WTC11 (cell line): ENCODE results near the gene CEP85L. TPM values are rescaled to one million over a fixed set of nuclear protein-coding genes. Genes with fewer than 3 reads are reported as not detected.

Experiments used
- ATAC-seq: fragments of 200-7000 bp; cut with Tn5 transposase; 2 replicates; pipeline ENCODE4 v1.10.0; 2021; ENCODE audit warnings: mild to moderate bottlenecking, moderate library complexity
- CTCF ChIA-PET: fragments of 300-600 bp; sonication (Branson Sonifier 250); formaldehyde crosslinking; loops from one replicate; lab custom pipeline; 2021; ENCODE audit warnings: antibody characterized with exemption; lab: Charles Lee
- POLR2A ChIA-PET: fragments of 350-600 bp; sonication (Branson Sonifier 250); formaldehyde crosslinking; loops from one replicate; lab custom pipeline; 2021; ENCODE audit warnings: antibody characterized with exemption; lab: Charles Lee
- DNase-seq: peaks from one replicate; pipeline ENCODE4 v3.0.0; 2021; ENCODE audit warnings: low spot score
- H3K27ac Mint-ChIP-seq: 2 replicates; pipeline ENCODE4 v1.8.0; 2021; ENCODE audit warnings: mixed read lengths
- H3K27me3 Mint-ChIP-seq: 2 replicates; pipeline ENCODE4 v1.8.0; 2021; ENCODE audit warnings: low read depth, mild to moderate bottlenecking, moderate library complexity, mixed read lengths
- H3K36me3 Mint-ChIP-seq: 2 replicates; pipeline ENCODE4 v1.8.0; 2021; ENCODE audit warnings: mixed read lengths
- H3K4me1 Mint-ChIP-seq: 2 replicates; pipeline ENCODE4 v1.8.0; 2022; ENCODE audit warnings: mixed read lengths
- H3K4me3 Mint-ChIP-seq: 2 replicates; pipeline ENCODE4 v1.8.0; 2021; ENCODE audit warnings: mild to moderate bottlenecking, moderate library complexity, mixed read lengths
- H3K9me3 Mint-ChIP-seq: 2 replicates; pipeline ENCODE4 v1.8.0; 2021; ENCODE audit warnings: mixed read lengths
- ATF1 ChIP-seq: sonication (generic); formaldehyde crosslinking; IDR thresholded peaks from 2 replicates; pipeline ENCODE4 v1.8.1; 2023; ENCODE audit warnings: mild to moderate bottlenecking, moderate library complexity, missing genetic modification reagents
- CREB1 ChIP-seq: sonication (generic); formaldehyde crosslinking; IDR thresholded peaks from 2 replicates; pipeline ENCODE4 v1.8.0; 2023; ENCODE audit warnings: mild to moderate bottlenecking, missing genetic modification reagents
- CTCF ChIP-seq: fragments of 200-600 bp; IDR thresholded peaks from 2 replicates; pipeline ENCODE4 v1.8.0; 2022; ENCODE audit warnings: antibody characterized with exemption
- E2F1 ChIP-seq: sonication (generic); formaldehyde crosslinking; IDR thresholded peaks from 2 replicates; pipeline ENCODE4 v1.8.0; 2022; ENCODE audit warnings: mild to moderate bottlenecking, missing genetic modification reagents
- E2F5 ChIP-seq: sonication (generic); formaldehyde crosslinking; IDR thresholded peaks from 2 replicates; pipeline ENCODE4 v1.8.1; 2022; ENCODE audit warnings: mild to moderate bottlenecking, moderate library complexity, missing genetic modification reagents
- EMX1 ChIP-seq: fragments of 250-450 bp; sonication (Bioruptor Pico); IDR thresholded peaks from 2 replicates; pipeline ENCODE4 v1.8.0; 2021; ENCODE audit warnings: mild to moderate bottlenecking
- ETV6 ChIP-seq: sonication (generic); formaldehyde crosslinking; IDR thresholded peaks from 2 replicates; pipeline ENCODE4 v1.8.1; 2022; ENCODE audit warnings: mild to moderate bottlenecking, missing genetic modification reagents
- GABPB1 ChIP-seq: sonication (generic); formaldehyde crosslinking; IDR thresholded peaks from 2 replicates; pipeline ENCODE4 v1.8.1; 2023; ENCODE audit warnings: mild to moderate bottlenecking, missing genetic modification reagents
- NFYB ChIP-seq: sonication (generic); formaldehyde crosslinking; conservative IDR thresholded peaks from 2 replicates; pipeline ENCODE4 v1.8.0; 2022; ENCODE audit warnings: low read depth, missing genetic modification reagents
- NR2C2 ChIP-seq: sonication (generic); formaldehyde crosslinking; IDR thresholded peaks from 2 replicates; pipeline ENCODE4 v1.8.0; 2022; ENCODE audit warnings: mild to moderate bottlenecking, missing genetic modification reagents
- OVOL2 ChIP-seq: fragments of 250-450 bp; sonication (Bioruptor Pico); IDR thresholded peaks from 2 replicates; pipeline ENCODE4 v1.9.0; 2021; ENCODE audit warnings: mild to moderate bottlenecking, borderline replicate concordance
- RELA ChIP-seq: sonication (generic); formaldehyde crosslinking; IDR thresholded peaks from 2 replicates; pipeline ENCODE4 v1.8.1; 2022; ENCODE audit warnings: missing genetic modification reagents, mild to moderate bottlenecking, borderline replicate concordance
- TCF7 ChIP-seq: sonication (generic); formaldehyde crosslinking; IDR thresholded peaks from 2 replicates; pipeline ENCODE4 v1.8.0; 2022; ENCODE audit warnings: mild to moderate bottlenecking, low read depth, missing genetic modification reagents, moderate library complexity
- TEAD4 ChIP-seq: sonication (generic); formaldehyde crosslinking; IDR thresholded peaks from 2 replicates; pipeline ENCODE4 v1.8.0; 2022; ENCODE audit warnings: mild to moderate bottlenecking, missing genetic modification reagents
- ZNF138 ChIP-seq: sonication (generic); formaldehyde crosslinking; conservative IDR thresholded peaks from 2 replicates; pipeline ENCODE4 v1.8.1; 2022; ENCODE audit warnings: mild to moderate bottlenecking, moderate library complexity, missing genetic modification reagents
- ZNF281 ChIP-seq: sonication (generic); formaldehyde crosslinking; IDR thresholded peaks from 2 replicates; pipeline ENCODE4 v1.8.0; 2023; ENCODE audit warnings: mild to moderate bottlenecking, missing genetic modification reagents
- ZNF512 ChIP-seq: sonication (generic); formaldehyde crosslinking; IDR thresholded peaks from 2 replicates; pipeline ENCODE4 v1.8.1; 2022; ENCODE audit warnings: missing genetic modification reagents, borderline replicate concordance
- total RNA-seq: library from RNA; stranded (reverse); gene quantifications from 3 replicates; pipeline ENCODE4 v1.2.3, GENCODE V29; 2021

CEP85L gene
- total RNA-seq, 1 experiment from 2014 or later: 32.5 TPM

GRCh38 chr6:118504611-118505010, 146.8 kb downstream of the CEP85L start (continued):
- TF ChIP-seq TCF7 (CRISPR knock-in tag) (no peak), ZNF138 (CRISPR knock-in tag) (no peak), E2F1 (no peak), GABPB1 (CRISPR knock-in tag) (no peak), ATF1 (CRISPR knock-in tag) (no peak), EMX1 (CRISPR knock-in tag) (no peak), RELA (no peak)

- CTCF ChIA-PET: no interaction called here
- no peak for TF ChIP-seq E2F5 (CRISPR knock-in tag)
- TF ChIP-seq EMX1 (CRISPR knock-in tag): no peak
- no peak for TF ChIP-seq ZNF281 (CRISPR knock-in tag)
- TF ChIP-seq NR2C2 (CRISPR knock-in tag): no peak
- no peak for TF ChIP-seq CREB1
- TF ChIP-seq CTCF: no peak
- TF ChIP-seq ZNF512 (CRISPR knock-in tag): no peak
- TF ChIP-seq NFYB: no peak
- no peak for TF ChIP-seq OVOL2
- TF ChIP-seq ETV6 (CRISPR knock-in tag): no peak
- TF ChIP-seq TEAD4 (CRISPR knock-in tag): no peak
- TF ChIP-seq, all 79 proteins: peak for 0
- Mint-ChIP-seq H3K4me1 (no peaks in the 10 kb centered on the region), H3K4me3 (no peak overlapping the region), H3K27me3 (no peaks in the 10 kb centered on the region; the same call in 1 of the 2 replicates), H3K9me3 (peaks cover 27% of the 10 kb centered on the region), H3K36me3 (peaks cover 32% of the 10 kb centered on the region), H3K27ac (no peak overlapping the region)
- ATAC-seq (no peak), DNase-seq (no peak)
- POLR2A ChIA-PET: no interaction called here
These were observed 149.2 kb downstream of the CEP85L start for GRCh38 chr6:118502169-118502568.

GRCh38 chr6:118501765-118502164, 149.6 kb downstream of the CEP85L start:
- Mint-ChIP-seq H3K27ac (no peak overlapping the region; the same call in 1 of the 2 replicates), H3K4me3 (no peak overlapping the region), H3K4me1 (no peaks in the 10 kb centered on the region), H3K27me3 (no peaks in the 10 kb centered on the region; the same call in 1 of the 2 replicates), H3K36me3 (peaks cover 32% of the 10 kb centered on the region), H3K9me3 (peaks cover 27% of the 10 kb centered on the region)
- ChIA-PET POLR2A (no interaction called here), CTCF (no interaction called here)
- ATAC-seq (no peak), DNase-seq (no peak)
- no peak for TF ChIP-seq CTCF
